HCT116 (cell line): Measurements from ENCODE around the gene NEK6. TPM values are rescaled to one million over a fixed set of nuclear protein-coding genes. Genes with fewer than 3 reads are reported as not detected.

Experiments
- ATAC-seq: fragments of 200-7000 bp; cut with Tn5 transposase; 2 replicates; pipeline ENCODE4 v1.9.1; 2020; ENCODE audit warnings: mild to moderate bottlenecking, moderate library complexity
- BruUV-seq: library from RNA; stranded (reverse); fragments of 400-500 nt; replicated peaks from 2 replicates; lab custom pipeline; 2021; lab: Mats Ljungman, UMichigan
- CTCF ChIA-PET: fragments of 300-600 bp; sonication (Branson Sonifier 250); formaldehyde crosslinking; loops from one replicate; lab custom pipeline; 2021; ENCODE audit warnings: antibody characterized with exemption; lab: Charles Lee
- POLR2A ChIA-PET: fragments of 300-600, 350-600 bp; sonication (Branson Sonifier 250); formaldehyde crosslinking; loops from one replicate; lab custom pipeline; 2021; ENCODE audit warnings: antibody characterized with exemption; lab: Charles Lee
- RAD21 ChIA-PET, 2 experiments: fragments of 300-600 bp; sonication (Branson Sonifier 250); formaldehyde crosslinking; loops; one replicate each; lab custom pipeline; 2023; ENCODE audit warnings: low total read pairs in 2 of 2; ENCODE audit not compliant: uncharacterized antibody in 2 of 2, unreplicated experiment in 2 of 2, low non-redundant PET in 1 of 2; lab: Charles Lee
- DNase-seq: peaks from one replicate; pipeline ENCODE4 v3.0.0-alpha.2; 2010; ENCODE audit warnings: low read depth, low spot score
- H2AFZ ChIP-seq: fragments of 200-600 bp; shearing (Covaris generic), sonication (generic); 2 replicates; pipeline ENCODE4 v1.6.1; 2017; ENCODE audit warnings: low read depth, mixed run types, mixed read lengths, antibody characterized with exemption, low read length; ENCODE audit not compliant: poor library complexity, severe bottlenecking
- H3K27ac ChIP-seq: 2 replicates; pipeline ENCODE4 v1.5.1; 2012; ENCODE audit warnings: low read depth, low read length
- H3K27me3 ChIP-seq: fragments of 200-600 bp; sonication (generic); 2 replicates; pipeline ENCODE4 v1.6.1; 2016; ENCODE audit warnings: mixed run types, low read length, mixed read lengths; ENCODE audit not compliant: insufficient read depth
- H3K36me3 ChIP-seq, 2 experiments: fragments of 200-500 bp in 1 of 2; fragments of 200-600 bp in 1 of 2; sonication (Bioruptor generic) in 1 of 2; sonication (generic) in 1 of 2; 2 replicates each; pipeline versions ENCODE4 v1.5.1 to v1.6.1; 2014 to 2016; ENCODE audit warnings: low read length in 2 of 2, inconsistent platforms in 1 of 2, mixed read lengths in 1 of 2, mixed run types in 1 of 2; ENCODE audit not compliant: insufficient read depth in 2 of 2, control insufficient read depth in 1 of 2
- H3K4me1 ChIP-seq, 2 experiments: fragments of 200-600 bp in 1 of 2; sonication (generic) in 1 of 2; 2 replicates each; pipeline versions ENCODE4 v1.5.1 to v1.6.1; 2012 to 2017; ENCODE audit warnings: low read length in 2 of 2, inconsistent platforms in 1 of 2, mild to moderate bottlenecking in 1 of 2, mixed read lengths in 1 of 2, mixed run types in 1 of 2, moderate library complexity in 1 of 2; ENCODE audit not compliant: insufficient read depth in 2 of 2, control insufficient read depth in 1 of 2
- H3K4me2 ChIP-seq: fragments of 200-600 bp; sonication (generic); 2 replicates; pipeline ENCODE4 v1.6.1; 2017; ENCODE audit warnings: mixed run types, low read length, mixed read lengths
- H3K4me3 ChIP-seq, 2 experiments: fragments of 200-600 bp in 1 of 2; sonication (generic) in 1 of 2; replicated peaks in 1 of 2; 2 replicates each; pipeline ENCODE4 v1.5.1; 2011 to 2016; ENCODE audit warnings: low read length in 2 of 2, control low read depth in 1 of 2, low read depth in 1 of 2, mild to moderate bottlenecking in 1 of 2, mixed read lengths in 1 of 2, mixed run types in 1 of 2
- H3K79me2 ChIP-seq: fragments of 200-600 bp; sonication (generic); 2 replicates; pipeline ENCODE4 v1.6.1; 2017; ENCODE audit warnings: mild to moderate bottlenecking, mixed run types, low read length, moderate library complexity, mixed read lengths; ENCODE audit not compliant: insufficient read depth
- H3K9ac ChIP-seq: fragments of 200-600 bp; sonication (generic); 2 replicates; pipeline ENCODE4 v1.6.1; 2016; ENCODE audit warnings: low read length, mixed read lengths
- H3K9me2 ChIP-seq: fragments of 200-600 bp; sonication (generic), shearing (Covaris generic); 2 replicates; pipeline ENCODE4 v1.6.1; 2017; ENCODE audit warnings: mixed run types, mild to moderate bottlenecking, moderate library complexity; ENCODE audit not compliant: insufficient read depth
- H3K9me3 ChIP-seq, 2 experiments: fragments of 200-500 bp in 1 of 2; fragments of 200-600 bp in 1 of 2; sonication (Bioruptor generic) in 1 of 2; sonication (generic) in 1 of 2; 2 replicates each; pipeline ENCODE4 v1.6.1; 2014 to 2017; ENCODE audit warnings: low read length in 2 of 2, mixed read lengths in 2 of 2, inconsistent platforms in 1 of 2, low read depth in 1 of 2, mild to moderate bottlenecking in 1 of 2, mixed run types in 1 of 2, moderate library complexity in 1 of 2; ENCODE audit not compliant: control insufficient read depth in 1 of 2, insufficient read depth in 1 of 2
- H4K20me1 ChIP-seq: fragments of 200-600 bp; sonication (generic), shearing (Covaris generic); 2 replicates; pipeline ENCODE4 v1.6.1; 2017; ENCODE audit warnings: mixed run types, mild to moderate bottlenecking, moderate library complexity; ENCODE audit not compliant: insufficient read depth
- CBX3 ChIP-seq: IDR thresholded peaks from 2 replicates; pipeline ENCODE4 v1.6.1; 2012; ENCODE audit warnings: low read depth
- CEBPB ChIP-seq: IDR thresholded peaks from 2 replicates; pipeline ENCODE4 v1.6.1; 2012; ENCODE audit warnings: low read depth
- EZH2 ChIP-seq: fragments of 200-600 bp; sonication (generic); IDR thresholded peaks from 2 replicates; pipeline ENCODE4 v1.6.1; 2017; ENCODE audit warnings: antibody characterized with exemption, mixed run types
- EZH2phosphoT487 ChIP-seq: fragments of 200-600 bp; IDR thresholded peaks from 2 replicates; pipeline ENCODE4 v1.6.1; 2018; ENCODE audit warnings: antibody characterized with exemption, borderline replicate concordance
- JUND ChIP-seq: IDR thresholded peaks from 2 replicates; pipeline ENCODE4 v1.6.1; 2012
- POLR2A ChIP-seq: IDR thresholded peaks from 2 replicates; pipeline ENCODE4 v1.7.0; 2011; ENCODE audit warnings: borderline replicate concordance; ENCODE audit not compliant: insufficient read depth, insufficient read length; ENCODE audit errors: extremely low read depth
- POLR2AphosphoS5 ChIP-seq: IDR thresholded peaks from 2 replicates; pipeline ENCODE4 v1.6.1; 2011; ENCODE audit warnings: mild to moderate bottlenecking, low read depth, low read length, moderate library complexity
- SIN3A ChIP-seq: IDR thresholded peaks from 2 replicates; pipeline ENCODE4 v1.6.1; 2012; ENCODE audit warnings: low read depth
- SP1 ChIP-seq: IDR thresholded peaks from 2 replicates; pipeline ENCODE4 v1.6.1; 2012; ENCODE audit warnings: low read depth
- TCF7L2 ChIP-seq: IDR thresholded peaks from 2 replicates; pipeline ENCODE4 v1.7.0; 2011; ENCODE audit warnings: borderline replicate concordance, inconsistent platforms; ENCODE audit not compliant: insufficient read depth, insufficient read length; ENCODE audit errors: extremely low read depth
- YY1 ChIP-seq: IDR thresholded peaks from 2 replicates; pipeline ENCODE4 v1.6.1; 2011; ENCODE audit warnings: low read length, low read depth, moderate library complexity, mild to moderate bottlenecking; ENCODE audit not compliant: insufficient replicate concordance; ENCODE audit errors: extremely low read depth
- ZFX ChIP-seq: fragments of 450-650 bp; IDR thresholded peaks from 2 replicates; pipeline ENCODE4 v1.6.1; 2017
- ZNF274 ChIP-seq: fragments of 200-500 bp; sonication (Bioruptor generic); IDR thresholded peaks from 2 replicates; pipeline ENCODE4 v1.6.1; 2014; ENCODE audit warnings: mild to moderate bottlenecking, low read depth, low read length, inconsistent platforms
- intact Hi-C: fragments of 100-400 bp; cut with micrococcal nuclease; formaldehyde crosslinking; loops from 2 replicates; pipeline ENCODE4 v1.10.0; 2022
- total RNA-seq: library from RNA; stranded (reverse); gene quantifications from one replicate; pipeline ENCODE4 v1.2.1, GENCODE V29; 2021; ENCODE audit not compliant: unreplicated experiment
- TF ChIP-seq, protein P1 (sequence below): IDR thresholded peaks from 2 replicates; pipeline ENCODE4 v1.6.1; 2012; ENCODE audit warnings: low read depth
- TF ChIP-seq, protein P2 (sequence below), 3 experiments: fragments of 200-600 bp in 1 of 3; sonication (generic) in 1 of 3; IDR thresholded peaks in 2 of 3; conservative IDR thresholded peaks in 1 of 3; 2 replicates each; pipeline ENCODE4 v1.5.1; 2012 to 2017; ENCODE audit warnings: low read depth in 2 of 3, low read length in 2 of 3, antibody characterized with exemption in 1 of 3, borderline replicate concordance in 1 of 3, control low read depth in 1 of 3, mild to moderate bottlenecking in 1 of 3, mixed read lengths in 1 of 3, mixed run types in 1 of 3, moderate library complexity in 1 of 3; ENCODE audit not compliant: insufficient read depth in 1 of 3

The NEK6 gene
- total RNA-seq, 1 experiment from 2014 or later: 40.8 TPM

DNA sequence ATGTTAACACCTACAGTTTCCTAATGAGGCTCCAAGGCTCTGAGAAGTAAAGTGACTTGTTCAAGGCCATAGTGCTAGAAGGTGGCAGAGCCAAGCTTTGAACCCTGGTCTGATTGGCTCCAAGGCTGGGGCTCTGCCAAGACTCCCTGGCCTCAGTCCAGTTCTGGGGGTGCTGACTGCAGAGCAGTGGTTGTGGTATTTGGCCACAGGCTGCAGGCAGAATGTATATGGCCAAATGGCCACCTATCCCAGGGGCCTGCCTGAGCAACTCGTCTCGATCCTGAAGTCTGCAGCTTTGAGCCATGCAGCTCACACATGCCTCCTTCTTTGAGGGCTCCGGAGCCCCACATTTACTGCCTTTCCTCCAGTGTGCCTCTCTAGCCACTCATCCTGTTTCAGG lies 9.7 kb upstream of the NEK6 start:
- TF ChIP-seq, protein P1, sequence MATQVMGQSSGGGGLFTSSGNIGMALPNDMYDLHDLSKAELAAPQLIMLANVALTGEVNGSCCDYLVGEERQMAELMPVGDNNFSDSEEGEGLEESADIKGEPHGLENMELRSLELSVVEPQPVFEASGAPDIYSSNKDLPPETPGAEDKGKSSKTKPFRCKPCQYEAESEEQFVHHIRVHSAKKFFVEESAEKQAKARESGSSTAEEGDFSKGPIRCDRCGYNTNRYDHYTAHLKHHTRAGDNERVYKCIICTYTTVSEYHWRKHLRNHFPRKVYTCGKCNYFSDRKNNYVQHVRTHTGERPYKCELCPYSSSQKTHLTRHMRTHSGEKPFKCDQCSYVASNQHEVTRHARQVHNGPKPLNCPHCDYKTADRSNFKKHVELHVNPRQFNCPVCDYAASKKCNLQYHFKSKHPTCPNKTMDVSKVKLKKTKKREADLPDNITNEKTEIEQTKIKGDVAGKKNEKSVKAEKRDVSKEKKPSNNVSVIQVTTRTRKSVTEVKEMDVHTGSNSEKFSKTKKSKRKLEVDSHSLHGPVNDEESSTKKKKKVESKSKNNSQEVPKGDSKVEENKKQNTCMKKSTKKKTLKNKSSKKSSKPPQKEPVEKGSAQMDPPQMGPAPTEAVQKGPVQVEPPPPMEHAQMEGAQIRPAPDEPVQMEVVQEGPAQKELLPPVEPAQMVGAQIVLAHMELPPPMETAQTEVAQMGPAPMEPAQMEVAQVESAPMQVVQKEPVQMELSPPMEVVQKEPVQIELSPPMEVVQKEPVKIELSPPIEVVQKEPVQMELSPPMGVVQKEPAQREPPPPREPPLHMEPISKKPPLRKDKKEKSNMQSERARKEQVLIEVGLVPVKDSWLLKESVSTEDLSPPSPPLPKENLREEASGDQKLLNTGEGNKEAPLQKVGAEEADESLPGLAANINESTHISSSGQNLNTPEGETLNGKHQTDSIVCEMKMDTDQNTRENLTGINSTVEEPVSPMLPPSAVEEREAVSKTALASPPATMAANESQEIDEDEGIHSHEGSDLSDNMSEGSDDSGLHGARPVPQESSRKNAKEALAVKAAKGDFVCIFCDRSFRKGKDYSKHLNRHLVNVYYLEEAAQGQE: no peak
- TF ChIP-seq EZH2: no peak
- TF ChIP-seq, protein P2, sequence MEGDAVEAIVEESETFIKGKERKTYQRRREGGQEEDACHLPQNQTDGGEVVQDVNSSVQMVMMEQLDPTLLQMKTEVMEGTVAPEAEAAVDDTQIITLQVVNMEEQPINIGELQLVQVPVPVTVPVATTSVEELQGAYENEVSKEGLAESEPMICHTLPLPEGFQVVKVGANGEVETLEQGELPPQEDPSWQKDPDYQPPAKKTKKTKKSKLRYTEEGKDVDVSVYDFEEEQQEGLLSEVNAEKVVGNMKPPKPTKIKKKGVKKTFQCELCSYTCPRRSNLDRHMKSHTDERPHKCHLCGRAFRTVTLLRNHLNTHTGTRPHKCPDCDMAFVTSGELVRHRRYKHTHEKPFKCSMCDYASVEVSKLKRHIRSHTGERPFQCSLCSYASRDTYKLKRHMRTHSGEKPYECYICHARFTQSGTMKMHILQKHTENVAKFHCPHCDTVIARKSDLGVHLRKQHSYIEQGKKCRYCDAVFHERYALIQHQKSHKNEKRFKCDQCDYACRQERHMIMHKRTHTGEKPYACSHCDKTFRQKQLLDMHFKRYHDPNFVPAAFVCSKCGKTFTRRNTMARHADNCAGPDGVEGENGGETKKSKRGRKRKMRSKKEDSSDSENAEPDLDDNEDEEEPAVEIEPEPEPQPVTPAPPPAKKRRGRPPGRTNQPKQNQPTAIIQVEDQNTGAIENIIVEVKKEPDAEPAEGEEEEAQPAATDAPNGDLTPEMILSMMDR (IDR thresholded peaks at IDR 0.05 in 2 of 3, conservative IDR thresholded peaks at IDR 0.05 in 1 of 3; ENCODE audit: borderline replicate concordance in 1 of 3, insufficient read depth in 1 of 3, low read depth in 2 of 3, low read length in 2 of 3): no peak
- TF ChIP-seq YY1: no peak
- no peak for TF ChIP-seq ZFX
- TF ChIP-seq EZH2phosphoT487: no peak
- TF ChIP-seq ZNF274: no peak
- TF ChIP-seq POLR2A: no peak
- no peak for TF ChIP-seq SIN3A
- no peak for TF ChIP-seq POLR2AphosphoS5
- TF ChIP-seq CEBPB: no peak
- no peak for TF ChIP-seq CBX3
- no peak for TF ChIP-seq TCF7L2
- TF ChIP-seq SP1: no peak
- TF ChIP-seq JUND: no peak
- CTCF ChIA-PET: no interaction called here
- RAD21 ChIA-PET: no interaction called here
- intact Hi-C loops: no loop called here
- DNase-seq (no peak), ATAC-seq (no peak)
- Histone ChIP-seq H3K4me2 (no peak overlapping the region), H3K4me3 (no peak overlapping the region), H3K4me1 (peaks cover 0 to 12% of the 10 kb centered on the region in 2 experiments; a peak in 1 of 4 replicates), H2AFZ (no peak overlapping the region), H3K9ac (no peak overlapping the region), H3K27me3 (no peaks in the 10 kb centered on the region), H3K79me2 (no peaks in the 10 kb centered on the region), H3K36me3 (no peaks in the 10 kb centered on the region), H3K9me2 (no peaks in the 10 kb centered on the region), H4K20me1 (no peaks in the 10 kb centered on the region), H3K27ac (no peak overlapping the region), H3K9me3 (no peaks in the 10 kb centered on the region)
- no TSS peak for BruUV-seq
- POLR2A ChIA-PET: interaction anchor here (0.6 kb wide), 1 partner anchor 104 kb away, joined by 3 read pairs; no protein-coding TSS in a partner anchor
